Measurements from ENCODE around the gene ERCC8.

ERCC8 gene

DNA sequence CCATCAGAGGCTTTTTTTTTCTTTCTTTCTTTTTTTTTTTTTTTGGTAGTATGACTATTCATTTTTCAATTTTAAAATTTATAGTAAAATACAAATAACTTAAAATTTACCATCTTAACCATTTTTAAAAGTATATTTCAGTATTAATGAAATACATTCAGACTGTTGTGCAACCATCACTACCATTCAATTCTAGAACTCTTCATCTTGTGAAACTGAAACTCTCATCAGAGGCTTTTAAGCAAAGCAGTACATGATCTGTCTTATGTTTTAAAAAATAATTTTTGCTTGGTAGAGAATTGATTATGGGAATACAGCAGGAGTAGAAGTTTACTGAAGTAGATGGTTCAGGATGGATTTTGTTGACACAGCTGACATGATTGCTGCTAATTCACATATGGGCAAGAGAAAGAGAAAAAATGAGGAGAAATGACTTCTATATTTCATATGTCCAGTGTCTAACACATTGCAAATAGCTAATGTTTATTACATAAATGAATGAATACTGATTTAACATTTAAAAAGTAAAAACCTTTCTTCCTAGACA lies 114.2 kb downstream of the ERCC8 start:
- DNase-seq, result no peak

GRCh38 chr5:60829490-60830266 lies 115.2 kb downstream of the ERCC8 start:
- peak; percentile 11 for DNase-seq

DNA sequence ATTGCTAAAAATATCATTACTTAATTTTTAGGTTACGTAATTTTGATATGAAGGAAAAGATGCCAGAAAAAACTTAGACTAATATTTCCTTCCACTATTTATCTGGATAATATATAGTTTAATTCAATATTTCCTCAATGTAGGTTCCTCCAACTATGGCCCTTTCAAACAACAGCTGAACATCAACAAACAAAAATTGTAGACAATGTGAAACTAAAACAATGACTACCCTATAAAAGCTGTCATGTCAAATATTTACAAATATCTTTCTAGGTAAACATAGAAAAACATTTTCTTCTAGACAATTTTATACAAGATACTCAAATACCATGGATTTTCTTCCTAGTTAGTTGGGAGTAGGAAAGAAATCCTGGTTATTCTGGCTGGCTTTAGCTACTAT lies 117.7 kb downstream of the ERCC8 start:
- DNase-seq, result no peak

DNA sequence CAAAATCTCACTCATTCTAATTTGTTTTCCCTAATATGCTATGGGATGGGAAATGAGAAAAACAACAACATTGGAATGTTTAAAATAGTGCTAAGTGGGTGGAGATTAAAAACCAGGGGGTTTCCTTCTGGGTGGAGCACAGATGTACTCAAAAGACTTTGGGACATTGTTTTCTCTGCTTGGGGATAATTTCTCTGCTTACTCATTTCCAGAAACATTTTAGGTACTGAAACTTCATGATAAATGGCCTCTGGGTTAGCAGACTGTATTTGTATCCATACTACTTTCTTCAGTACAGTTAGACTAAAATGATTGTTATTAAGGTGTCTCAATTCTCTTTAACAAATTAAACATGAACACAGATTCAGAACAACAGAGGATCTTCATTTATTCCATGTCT lies 118.2 kb downstream of the ERCC8 start:
- DNase-seq, result no peak
